Measurements from ENCODE around the gene INTS11. TPM values are rescaled to one million over a fixed set of nuclear protein-coding genes. Genes with fewer than 3 reads are reported as not detected.

Gene INTS11
- polyA plus RNA-seq, 1 donor (not counting 4 experiments of a cell fraction or from before 2014, with no cell fraction given), result 70.4 TPM

GRCh38 chr1:1314237-1314586, 10.2 kb downstream of the INTS11 start:
- H3K79me2 ChIP-seq (ENCODE audit: control insufficient read depth, insufficient read depth, low read length), result peaks cover 29% of the 10 kb centered on the region
- dilution Hi-C loops (cut with MboI; ENCODE audit: extremely low pct_ligation_motif_present, low sequenced_read_pairs), result no loop called here
- no peak overlapping the region for H3K9ac ChIP-seq (ENCODE audit: control insufficient read depth, extremely low read depth, insufficient read depth, low read length)
- H3K9me3 ChIP-seq (ENCODE audit: control insufficient read depth, low read depth, low read length), result no peaks in the 10 kb centered on the region
- H3K4me3 ChIP-seq (ENCODE audit: control insufficient read depth in 2 of 3, extremely low read depth in 1 of 3, insufficient read depth in 2 of 3, low read depth in 1 of 3, low read length in 3 of 3), result no peak overlapping the region
- no peak for FAIRE-seq
- no peaks in the 10 kb centered on the region for H3K9me1 ChIP-seq (ENCODE audit: control insufficient read depth, extremely low read depth, insufficient read depth, low read length)
- H3K4me2 ChIP-seq (ENCODE audit: control insufficient read depth, extremely low read depth, insufficient read depth, low read depth, low read length), result no peak overlapping the region
- peaks cover 38 to 41% of the 10 kb centered on the region in 2 experiments for H3K36me3 ChIP-seq (ENCODE audit: control insufficient read depth in 2 of 2, extremely low read depth in 1 of 2, insufficient read depth in 2 of 2, low read length in 2 of 2)
- H4K20me1 ChIP-seq (ENCODE audit: control insufficient read depth, extremely low read depth, insufficient read depth, low read length), result peaks cover 15% of the 10 kb centered on the region
- DNase-seq (ENCODE audit: low read depth, low spot score), result no peak
- H3K4me1 ChIP-seq (ENCODE audit: control insufficient read depth, extremely low read depth, insufficient read depth, low read length), result peaks cover 29% of the 10 kb centered on the region
- TF ChIP-seq, protein P1, sequence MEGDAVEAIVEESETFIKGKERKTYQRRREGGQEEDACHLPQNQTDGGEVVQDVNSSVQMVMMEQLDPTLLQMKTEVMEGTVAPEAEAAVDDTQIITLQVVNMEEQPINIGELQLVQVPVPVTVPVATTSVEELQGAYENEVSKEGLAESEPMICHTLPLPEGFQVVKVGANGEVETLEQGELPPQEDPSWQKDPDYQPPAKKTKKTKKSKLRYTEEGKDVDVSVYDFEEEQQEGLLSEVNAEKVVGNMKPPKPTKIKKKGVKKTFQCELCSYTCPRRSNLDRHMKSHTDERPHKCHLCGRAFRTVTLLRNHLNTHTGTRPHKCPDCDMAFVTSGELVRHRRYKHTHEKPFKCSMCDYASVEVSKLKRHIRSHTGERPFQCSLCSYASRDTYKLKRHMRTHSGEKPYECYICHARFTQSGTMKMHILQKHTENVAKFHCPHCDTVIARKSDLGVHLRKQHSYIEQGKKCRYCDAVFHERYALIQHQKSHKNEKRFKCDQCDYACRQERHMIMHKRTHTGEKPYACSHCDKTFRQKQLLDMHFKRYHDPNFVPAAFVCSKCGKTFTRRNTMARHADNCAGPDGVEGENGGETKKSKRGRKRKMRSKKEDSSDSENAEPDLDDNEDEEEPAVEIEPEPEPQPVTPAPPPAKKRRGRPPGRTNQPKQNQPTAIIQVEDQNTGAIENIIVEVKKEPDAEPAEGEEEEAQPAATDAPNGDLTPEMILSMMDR (optimal IDR thresholded peaks at IDR 0.05 in 1 of 3, IDR thresholded peaks at IDR 0.05 in 1 of 3, conservative IDR thresholded peaks at IDR 0.05 in 1 of 3; ENCODE audit: extremely low read depth in 1 of 3, insufficient read depth in 2 of 3, low read length in 3 of 3), result no peak
- TF ChIP-seq EZH2 (IDR thresholded peaks at IDR 0.05; ENCODE audit: low read length), result no peak
- H3K27ac ChIP-seq (ENCODE audit: control insufficient read depth, insufficient read depth, low read length), result no peak overlapping the region
- no peaks in the 10 kb centered on the region for H3K27me3 ChIP-seq (ENCODE audit: control insufficient read depth, extremely low read depth, insufficient read depth, low read length)
- H2AFZ ChIP-seq (ENCODE audit: control insufficient read depth, low read length), result no peak overlapping the region

- no peaks in the 10 kb centered on the region for H3K9me1 ChIP-seq (ENCODE audit: control insufficient read depth, extremely low read depth, insufficient read depth, low read length)
- no peak overlapping the region for H3K9ac ChIP-seq (ENCODE audit: control insufficient read depth, extremely low read depth, insufficient read depth, low read length)
- peaks cover 28% of the 10 kb centered on the region for H3K79me2 ChIP-seq (ENCODE audit: control insufficient read depth, insufficient read depth, low read length)
- H3K4me1 ChIP-seq (ENCODE audit: control insufficient read depth, extremely low read depth, insufficient read depth, low read length), result peaks cover 27% of the 10 kb centered on the region
- dilution Hi-C loops (cut with MboI; ENCODE audit: extremely low pct_ligation_motif_present, low sequenced_read_pairs), result no loop called here
- no peak for DNase-seq (ENCODE audit: low read depth, low spot score)
- H3K27ac ChIP-seq (ENCODE audit: control insufficient read depth, insufficient read depth, low read length), result no peak overlapping the region
- H3K36me3 ChIP-seq (ENCODE audit: control insufficient read depth in 2 of 2, extremely low read depth in 1 of 2, insufficient read depth in 2 of 2, low read length in 2 of 2), result peaks cover 34 to 40% of the 10 kb centered on the region in 2 experiments
- H3K9me3 ChIP-seq (ENCODE audit: control insufficient read depth, low read depth, low read length), result no peaks in the 10 kb centered on the region
- H3K4me3 ChIP-seq (ENCODE audit: control insufficient read depth in 2 of 3, extremely low read depth in 1 of 3, insufficient read depth in 2 of 3, low read depth in 1 of 3, low read length in 3 of 3), result no peak overlapping the region
- FAIRE-seq, result no peak
- H3K4me2 ChIP-seq (ENCODE audit: control insufficient read depth, extremely low read depth, insufficient read depth, low read depth, low read length), result no peak overlapping the region
- H2AFZ ChIP-seq (ENCODE audit: control insufficient read depth, low read length), result no peak overlapping the region
- no peaks in the 10 kb centered on the region for H3K27me3 ChIP-seq (ENCODE audit: control insufficient read depth, extremely low read depth, insufficient read depth, low read length)
- peaks cover 10% of the 10 kb centered on the region for H4K20me1 ChIP-seq (ENCODE audit: control insufficient read depth, extremely low read depth, insufficient read depth, low read length)
- TF ChIP-seq EZH2 (IDR thresholded peaks at IDR 0.05; ENCODE audit: low read length), result no peak
- TF ChIP-seq, protein P1 (optimal IDR thresholded peaks at IDR 0.05 in 1 of 3, IDR thresholded peaks at IDR 0.05 in 1 of 3, conservative IDR thresholded peaks at IDR 0.05 in 1 of 3; ENCODE audit: extremely low read depth in 1 of 3, insufficient read depth in 2 of 3, low read length in 3 of 3), result no peak
Measured at GRCh38 chr1:1313500-1314236, 10.8 kb downstream of the INTS11 start.
